HepG2 (cell line): ENCODE data around the gene ESYT3. TPM values are rescaled to one million over a fixed set of nuclear protein-coding genes. Genes with fewer than 3 reads are reported as not detected.

Experiments
- MYPOP ChIP-seq: sonication (generic); formaldehyde crosslinking; IDR thresholded peaks from 2 replicates; pipeline ENCODE4 v1.8.1; 2023; ENCODE audit warnings: mild to moderate bottlenecking, moderate library complexity, missing genetic modification reagents
- SOX13 ChIP-seq, 3 experiments: fragments of 450-650 bp in 1 of 3; sonication (generic) in 1 of 3; formaldehyde crosslinking in 1 of 3; IDR thresholded peaks in 2 of 3; conservative IDR thresholded peaks in 1 of 3; 2 replicates each; pipeline versions ENCODE4 v1.5.0 to v1.6.1; 2016 to 2020; ENCODE audit warnings: antibody characterized with exemption in 1 of 3, mild to moderate bottlenecking in 1 of 3, missing compliant biosample characterization in 1 of 3, missing genetic modification reagents in 1 of 3, moderate library complexity in 1 of 3
- ZNF318 ChIP-seq: sonication (generic); formaldehyde crosslinking; IDR thresholded peaks from 2 replicates; pipeline ENCODE4 v1.4.0; 2020; ENCODE audit warnings: mild to moderate bottlenecking, missing genetic modification reagents
- ZNF383 ChIP-seq: sonication (generic); formaldehyde crosslinking; IDR thresholded peaks from 2 replicates; pipeline ENCODE4 v1.4.0; 2020; ENCODE audit warnings: missing genetic modification reagents, mild to moderate bottlenecking, borderline replicate concordance
- polyA plus RNA-seq, 8 experiments: library from polyadenylated mRNA; depleted of rRNA in 3 of 8; stranded (reverse) in 7 of 8; unstranded in 1 of 8; fragments of >200 nt; fragmentation: Illumina TruSeq in 4 of 8; extraction: Trizol in 4 of 8; gene quantifications; 2 replicates each; pipeline versions ENCODE4 v1.2.1 to v1.2.3, GENCODE V29; 2011 to 2016; ENCODE audit warnings: low read depth in 4 of 8, missing spikeins in 1 of 8, mixed read lengths in 1 of 8; ENCODE audit not compliant: insufficient read depth in 1 of 8
- total RNA-seq, 5 experiments: library from RNA; depleted of rRNA; stranded (reverse); fragments of >200 nt; fragmentation: Illumina TruSeq; extraction: Trizol; gene quantifications; 2 replicates each; pipeline ENCODE4 v1.2.3, GENCODE V29; 2016; ENCODE audit warnings: low read depth in 1 of 5

Gene ESYT3
- total and polyA plus RNA-seq, 2 of the 13 experiments (the other 11 are each of a cell fraction or from before 2014, with no cell fraction given): 1.5 to 4.1 TPM

- no peak for TF ChIP-seq ZNF318 (CRISPR knock-in tag)
- no peak for TF ChIP-seq SOX13 (IDR thresholded peaks at IDR 0.05)
- no peak for TF ChIP-seq SOX13 (CRISPR knock-in tag; conservative IDR thresholded peaks at IDR 0.05 in 1 of 2, IDR thresholded peaks at IDR 0.05 in 1 of 2)
- TF ChIP-seq MYPOP (CRISPR knock-in tag): no peak
- no peak for TF ChIP-seq ZNF383 (CRISPR knock-in tag)
Observed at GRCh38 chr3:138465925-138466324, 31.5 kb downstream of the ESYT3 start (continued).
